ENCODE results near the gene COMTD1. TPM values are rescaled to one million over a fixed set of nuclear protein-coding genes. Genes with fewer than 3 reads are reported as not detected.
A peak's percentile ranks its signal among the peaks of the same experiment; 100 is the strongest.

The COMTD1 gene
- total and polyA plus RNA-seq, 2 of the 13 experiments (the other 11 are each of a cell fraction or from before 2014, with no cell fraction given): 11.8 to 18.4 TPM

- H3K4me2 ChIP-seq (ENCODE audit: low read depth, low read length): no peak overlapping the region
- FAIRE-seq (no peak), DNase-seq (ENCODE audit: low spot score) (no peak), ATAC-seq (no peak)
- peaks cover 17% of the 10 kb centered on the region for H3K4me1 ChIP-seq (ENCODE audit: insufficient read depth, low read length)
- intact Hi-C loops (cut with micrococcal nuclease; ENCODE audit: unreplicated experiment) (no loop called here), in situ Hi-C loops (cut with HindIII; ENCODE audit: extremely low pct_ligation_motif_present, low pct_unique_long_range_greater_than_20kb) (no loop called here)
- 90% methylated on average over 4 of the region's 5 CpGs for WGBS (ENCODE audit: low lambda C conversion rate)
- no peaks in the 10 kb centered on the region; a peak in 1 of 5 replicates for H3K27me3 ChIP-seq (ENCODE audit: control insufficient read depth in 1 of 2, insufficient read depth in 2 of 2, low read length in 2 of 2)
- no peaks in the 10 kb centered on the region for H3K79me2 ChIP-seq (ENCODE audit: insufficient read depth, low read length)
- ChIA-PET POLR2A (no interaction called here), CTCF (ENCODE audit: low intra/inter-chr PET ratio, low total read pairs) (no interaction called here)
- TF ChIP-seq MNT (IDR thresholded peaks at IDR 0.05) (peak; percentile 84), ZNF253 (CRISPR knock-in tag; IDR thresholded peaks at IDR 0.05; ENCODE audit: borderline replicate concordance) (no peak)
- H2AFZ ChIP-seq (ENCODE audit: low read length): no peak overlapping the region
- no peaks in the 10 kb centered on the region for H3K36me3 ChIP-seq (replicated peaks in 1 of 2; ENCODE audit: control insufficient read depth in 1 of 2, insufficient read depth in 2 of 2, low read length in 2 of 2)
- H3K9me3 ChIP-seq (ENCODE audit: low read length): no peaks in the 10 kb centered on the region
- H4K20me1 ChIP-seq (ENCODE audit: insufficient read depth, low read length): no peaks in the 10 kb centered on the region
- H3K4me3 ChIP-seq (replicated peaks in 1 of 3; ENCODE audit: insufficient read depth in 1 of 3, low read depth in 2 of 3, low read length in 3 of 3): no peak overlapping the region
- H3K9ac ChIP-seq (ENCODE audit: insufficient read depth, low read depth, low read length): no peak overlapping the region
- BruUV-seq (replicated peaks): no TSS peak
- no peak overlapping the region for H3K27ac ChIP-seq (ENCODE audit: extremely low read length, insufficient read depth, low read length)
Observed at GRCh38 chr10:75272094-75272493, 36.3 kb upstream of the COMTD1 start.

GRCh38 chr10:75269605-75270004 is 33.8 kb upstream of the COMTD1 start:
- no peaks in the 10 kb centered on the region for H3K79me2 ChIP-seq (ENCODE audit: insufficient read depth, low read length)
- peaks cover 17% of the 10 kb centered on the region for H3K4me1 ChIP-seq (ENCODE audit: insufficient read depth, low read length)
- H3K27ac ChIP-seq (ENCODE audit: extremely low read length, insufficient read depth, low read length): no peak overlapping the region
- BruUV-seq (replicated peaks): no TSS peak
- POLR2A ChIA-PET: interaction anchor here (0.7 kb wide), 1 partner anchor 10 kb away, joined by 3 read pairs; no protein-coding TSS in a partner anchor
- H3K4me2 ChIP-seq (ENCODE audit: low read depth, low read length): no peak overlapping the region
- WGBS (ENCODE audit: low lambda C conversion rate): 36% methylated on average over 5 of the region's 5 CpGs
- no peak overlapping the region for H3K9ac ChIP-seq (ENCODE audit: insufficient read depth, low read depth, low read length)
- in situ Hi-C loops (cut with HindIII; ENCODE audit: extremely low pct_ligation_motif_present, low pct_unique_long_range_greater_than_20kb): no loop called here
- H3K36me3 ChIP-seq (replicated peaks in 1 of 2; ENCODE audit: control insufficient read depth in 1 of 2, insufficient read depth in 2 of 2, low read length in 2 of 2): no peaks in the 10 kb centered on the region
- no peaks in the 10 kb centered on the region for H3K9me3 ChIP-seq (ENCODE audit: low read length)
- no peaks in the 10 kb centered on the region for H4K20me1 ChIP-seq (ENCODE audit: insufficient read depth, low read length)
- CTCF ChIA-PET (ENCODE audit: low intra/inter-chr PET ratio, low total read pairs): no interaction called here
- H2AFZ ChIP-seq (ENCODE audit: low read length): no peak overlapping the region
- intact Hi-C loops (cut with micrococcal nuclease; ENCODE audit: unreplicated experiment): no loop called here
- H3K27me3 ChIP-seq (ENCODE audit: control insufficient read depth in 1 of 2, insufficient read depth in 2 of 2, low read length in 2 of 2): peaks cover 0 to 3% of the 10 kb centered on the region in 2 experiments; a peak in 3 of 5 replicates
- TF ChIP-seq GABPB1 (CRISPR knock-in tag; IDR thresholded peaks at IDR 0.05): no peak
- TF ChIP-seq GABPA (IDR thresholded peaks at IDR 0.05; ENCODE audit: low read depth, low read length): no peak
- TF ChIP-seq GABPA (CRISPR knock-in tag; IDR thresholded peaks at IDR 0.05; ENCODE audit: low read depth): 0 out of 2 replicates have a peak, but pooled peaks have one; percentile 30
- H3K4me3 ChIP-seq (replicated peaks in 1 of 3; ENCODE audit: insufficient read depth in 1 of 3, low read depth in 2 of 3, low read length in 3 of 3): no peak overlapping the region
- DNase-seq (ENCODE audit: low spot score) (no peak), FAIRE-seq (no peak), ATAC-seq (no peak)
